SK-N-MC (cell line): ENCODE data around the gene KRTAP10-3.

Source experiments
- DNase-seq: peaks from one replicate; pipeline ENCODE4 v3.0.0-alpha.2; 2011; ENCODE audit warnings: low read depth, low spot score
- H3K27ac ChIP-seq: fragments of 200-600 bp; sonication (generic); 2 replicates; pipeline ENCODE4 v1.5.1; 2016; ENCODE audit warnings: mixed run types
- H3K36me3 ChIP-seq: fragments of 200-600 bp; sonication (generic); 2 replicates; pipeline ENCODE4 v1.6.1; 2017; ENCODE audit warnings: antibody characterized with exemption, low read length, mixed read lengths; ENCODE audit not compliant: insufficient read depth
- H3K4me3 ChIP-seq: fragments of 200-600 bp; sonication (generic); 2 replicates; pipeline ENCODE4 v1.5.1; 2016
- H3K9ac ChIP-seq: fragments of 200-600 bp; sonication (generic); 2 replicates; pipeline ENCODE4 v1.8.0; 2017; ENCODE audit warnings: mixed run types, mixed read lengths; ENCODE audit not compliant: insufficient read length
- H3K9me3 ChIP-seq: fragments of 200-600 bp; sonication (generic); 2 replicates; pipeline ENCODE4 v1.6.1; 2017; ENCODE audit warnings: low read depth, mild to moderate bottlenecking, antibody characterized with exemption, low read length, moderate library complexity, mixed read lengths
- EZH2 ChIP-seq: fragments of 200-600 bp; sonication (generic); IDR thresholded peaks from one replicate; pipeline ENCODE4 v1.6.1; 2017; ENCODE audit warnings: antibody characterized with exemption
- FOXP2 ChIP-seq: optimal IDR thresholded peaks from 2 replicates; pipeline ENCODE3; 2011; ENCODE audit warnings: mild to moderate bottlenecking, moderate library complexity; ENCODE audit not compliant: insufficient read depth; ENCODE audit errors: extremely low read length, control extremely low read depth
- POLR2AphosphoS5 ChIP-seq: IDR thresholded peaks from 2 replicates; pipeline ENCODE4 v1.6.1; 2012; ENCODE audit warnings: mild to moderate bottlenecking, low read depth, low read length, borderline replicate concordance

KRTAP10-3 gene

DNA sequence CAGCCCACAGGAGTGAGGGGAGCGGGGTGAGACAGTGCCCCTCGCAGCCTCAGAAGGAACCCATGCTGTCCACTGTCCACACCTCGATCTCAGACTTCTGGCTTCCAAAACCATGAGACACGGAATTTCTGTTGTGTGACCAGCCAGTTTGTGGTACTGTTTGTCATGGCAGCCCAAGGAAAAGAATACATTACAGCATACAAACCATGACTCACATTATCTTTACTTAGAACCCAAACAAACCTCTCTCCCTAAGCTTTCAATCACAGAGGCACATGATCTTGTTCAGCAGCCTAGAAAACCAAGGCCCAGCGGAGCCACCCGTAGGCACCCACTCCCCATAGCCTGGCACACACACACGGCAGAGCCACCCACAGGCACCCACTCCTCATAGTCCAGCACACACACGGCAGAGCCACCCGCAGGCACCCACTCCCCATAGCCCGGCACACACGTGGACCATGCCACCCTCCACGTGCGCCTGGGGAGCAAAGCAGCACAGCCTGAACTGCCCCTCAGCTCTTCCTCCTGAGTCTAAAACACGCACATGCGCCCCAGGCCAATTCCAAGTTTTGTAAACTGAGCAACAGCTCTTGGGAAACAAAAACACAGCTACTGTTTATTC lies 14.5 kb upstream of the KRTAP10-3 start:
- H3K27ac ChIP-seq, result no peak overlapping the region
- DNase-seq, result no peak

DNA sequence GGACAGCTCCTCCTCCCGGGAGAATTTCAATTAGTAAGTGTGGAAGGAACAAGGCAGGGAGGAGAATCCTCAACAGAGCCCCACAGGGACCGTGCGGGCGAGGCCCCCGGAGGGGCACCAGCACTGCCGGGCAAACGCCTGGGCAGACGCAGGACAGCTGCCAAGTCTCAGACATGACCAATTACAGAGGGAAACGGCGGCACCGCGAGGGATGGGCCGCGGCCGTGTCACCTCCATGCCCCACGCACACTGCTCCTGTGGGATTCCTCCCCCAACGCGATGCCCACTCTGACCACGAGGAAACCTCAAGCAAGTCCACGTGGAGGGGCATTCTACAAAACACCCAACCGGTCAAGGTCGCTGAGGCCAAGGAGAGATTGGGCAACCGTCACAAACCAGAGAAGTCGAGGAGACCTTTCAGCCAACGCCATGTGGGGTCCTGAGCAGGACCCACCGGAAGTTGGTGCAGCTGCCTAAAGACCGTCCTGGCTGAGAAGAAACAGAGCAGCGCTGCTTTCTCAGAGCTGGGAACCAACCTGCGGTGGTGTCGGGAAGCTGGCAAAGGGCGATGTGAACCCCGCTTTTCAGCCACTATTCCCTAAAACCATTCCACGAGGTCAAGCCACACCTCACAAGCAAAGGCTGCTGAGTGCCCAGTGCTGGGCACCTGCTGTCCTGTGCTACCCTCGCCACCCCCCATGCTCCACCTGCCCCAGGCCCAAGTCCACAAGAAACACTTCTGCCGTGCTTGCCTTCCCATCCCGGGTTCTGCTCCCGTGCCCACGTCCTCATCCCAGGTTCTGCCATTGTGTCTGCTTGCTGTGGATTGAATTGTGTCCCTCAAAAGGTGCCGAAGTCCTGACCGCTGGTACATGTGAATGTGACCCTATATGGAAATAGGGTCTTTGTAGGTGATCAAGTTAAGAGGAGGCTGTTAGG lies 13.5 kb upstream of the KRTAP10-3 start:
- Histone ChIP-seq H3K36me3 (peaks cover 7% of the 10 kb centered on the region; the same call in 1 of the 2 replicates), H3K27ac (no peak overlapping the region), H3K9me3 (no peaks in the 10 kb centered on the region), H3K9ac (no peak overlapping the region), H3K4me3 (no peak overlapping the region)
- no peak for DNase-seq
- no peak for TF ChIP-seq POLR2AphosphoS5
- no peak for TF ChIP-seq EZH2
- TF ChIP-seq FOXP2, result no peak

More for the DNA sequence above, 14.5 kb upstream of the KRTAP10-3 start:
- Histone ChIP-seq H3K9me3 (no peaks in the 10 kb centered on the region), H3K4me3 (no peak overlapping the region), H3K36me3 (no peaks in the 10 kb centered on the region; the same call in 1 of the 2 replicates), H3K9ac (no peak overlapping the region)
- TF ChIP-seq EZH2 (no peak), POLR2AphosphoS5 (no peak), FOXP2 (no peak)

DNA sequence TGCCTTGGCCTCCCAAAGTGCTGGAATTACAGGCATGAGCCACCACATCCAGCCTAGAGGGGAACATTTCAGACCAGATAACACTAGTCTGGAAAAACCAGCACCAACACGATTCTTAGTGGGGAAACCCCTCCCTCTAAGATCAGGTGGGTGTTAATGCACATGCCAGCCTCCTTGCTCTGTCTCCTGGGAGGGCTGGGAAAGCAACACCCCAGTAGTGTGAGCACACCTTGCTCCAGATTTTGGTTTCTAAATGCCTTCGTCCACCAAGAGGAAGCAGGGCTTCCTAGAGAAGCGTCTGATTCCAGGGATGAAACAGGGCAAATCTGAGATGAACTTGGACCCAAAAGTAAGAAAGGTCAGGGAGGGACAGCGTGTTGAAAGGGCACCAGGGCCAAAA lies 12.7 kb upstream of the KRTAP10-3 start:
- Histone ChIP-seq H3K9me3 (no peaks in the 10 kb centered on the region), H3K9ac (no peak overlapping the region), H3K36me3 (peaks cover 15% of the 10 kb centered on the region; the same call in 1 of the 2 replicates), H3K4me3 (no peak overlapping the region), H3K27ac (no peak overlapping the region)
- TF ChIP-seq POLR2AphosphoS5, result no peak
- no peak for TF ChIP-seq FOXP2
- TF ChIP-seq EZH2, result no peak
- no peak for DNase-seq

GRCh38 chr21:44569861-44570517 lies 11.4 kb upstream of the KRTAP10-3 start:
- H3K4me3 ChIP-seq, result no peak overlapping the region
- H3K27ac ChIP-seq, result no peak overlapping the region
- H3K9ac ChIP-seq, result no peak overlapping the region
- H3K36me3 ChIP-seq, result peaks cover 19% of the 10 kb centered on the region
- peaks cover 3% of the 10 kb centered on the region; the same call in 1 of the 2 replicates for H3K9me3 ChIP-seq
- DNase-seq, result no peak
- TF ChIP-seq POLR2AphosphoS5, result no peak
- TF ChIP-seq FOXP2, result no peak
- no peak for TF ChIP-seq EZH2

DNA sequence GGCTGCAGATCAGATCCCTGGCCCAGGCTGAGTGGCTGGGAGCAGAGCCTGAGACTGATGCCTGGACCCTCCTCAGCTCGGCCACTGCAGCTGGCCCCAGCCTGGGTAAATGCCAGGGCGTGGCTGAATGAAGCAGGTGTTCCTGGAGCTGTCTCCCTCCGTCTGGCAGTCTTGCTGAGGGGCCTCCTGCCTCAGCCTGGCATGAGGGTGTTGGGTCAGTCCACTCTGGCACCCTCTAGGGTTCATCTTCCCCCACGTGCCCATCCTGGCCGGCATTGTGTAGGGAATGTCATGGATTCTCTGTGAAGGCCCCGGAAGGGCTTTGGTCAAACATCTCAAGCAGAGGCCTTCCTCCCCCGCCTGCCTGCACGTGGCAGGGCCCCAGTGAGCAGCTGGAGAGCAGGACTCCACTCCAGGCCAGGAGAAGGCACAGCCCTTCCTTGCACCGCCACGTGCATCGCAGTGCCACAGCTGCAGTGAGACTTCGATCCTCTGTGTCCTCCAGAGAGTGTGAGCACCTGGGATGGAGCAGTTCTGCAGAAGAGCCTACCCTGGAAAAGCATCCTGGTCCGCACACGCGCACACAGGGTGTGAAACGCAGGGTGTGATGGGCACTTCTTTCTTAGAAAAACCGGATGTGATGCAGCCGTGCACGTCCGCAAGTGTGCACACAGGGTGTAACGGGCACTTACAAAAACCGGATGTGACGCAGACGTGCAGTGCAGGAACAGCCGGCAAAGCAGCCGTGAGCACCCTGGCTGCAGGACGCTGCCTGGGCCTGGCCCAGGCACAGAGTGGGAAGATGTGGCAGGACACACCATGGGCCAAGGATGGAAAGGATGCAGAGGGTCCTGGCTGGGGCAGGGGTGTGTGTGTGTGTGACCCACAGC lies 10.3 kb upstream of the KRTAP10-3 start:
- no peak overlapping the region for H3K27ac ChIP-seq
- H3K4me3 ChIP-seq, result no peak overlapping the region
- TF ChIP-seq EZH2, result no peak
- no peak for TF ChIP-seq POLR2AphosphoS5
- TF ChIP-seq FOXP2, result no peak
- H3K9ac ChIP-seq, result no peak overlapping the region
- H3K9me3 ChIP-seq, result peaks cover 5% of the 10 kb centered on the region; the same call in 1 of the 2 replicates
- no peak for DNase-seq
- peaks cover 25% of the 10 kb centered on the region for H3K36me3 ChIP-seq

DNA sequence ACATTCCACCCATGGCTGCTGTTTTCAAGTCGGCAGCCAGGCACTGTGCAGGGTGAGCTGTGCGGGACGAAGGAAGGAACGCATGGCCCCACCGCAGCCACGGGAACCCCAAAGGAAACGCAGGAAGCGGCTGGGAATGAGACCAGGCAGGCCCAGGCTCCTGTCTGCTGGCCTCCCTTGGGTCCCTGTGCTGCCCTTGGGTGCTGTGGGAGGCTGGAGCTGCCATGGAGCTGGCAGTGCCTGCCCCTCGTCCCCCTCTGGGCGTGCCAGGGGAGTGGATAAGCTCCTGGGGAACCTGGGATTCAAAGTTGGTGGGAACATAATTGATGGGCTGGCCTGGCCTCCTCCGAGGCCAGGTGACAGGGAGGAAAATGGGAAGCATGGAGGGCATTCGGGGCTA lies 9.7 kb upstream of the KRTAP10-3 start:
- Histone ChIP-seq H3K36me3 (peaks cover 32% of the 10 kb centered on the region), H3K9ac (no peak overlapping the region), H3K27ac (no peak overlapping the region), H3K9me3 (peaks cover 5% of the 10 kb centered on the region; the same call in 1 of the 2 replicates), H3K4me3 (no peak overlapping the region)
- no peak for DNase-seq
- no peak for TF ChIP-seq EZH2
- no peak for TF ChIP-seq FOXP2
- no peak for TF ChIP-seq POLR2AphosphoS5

DNA sequence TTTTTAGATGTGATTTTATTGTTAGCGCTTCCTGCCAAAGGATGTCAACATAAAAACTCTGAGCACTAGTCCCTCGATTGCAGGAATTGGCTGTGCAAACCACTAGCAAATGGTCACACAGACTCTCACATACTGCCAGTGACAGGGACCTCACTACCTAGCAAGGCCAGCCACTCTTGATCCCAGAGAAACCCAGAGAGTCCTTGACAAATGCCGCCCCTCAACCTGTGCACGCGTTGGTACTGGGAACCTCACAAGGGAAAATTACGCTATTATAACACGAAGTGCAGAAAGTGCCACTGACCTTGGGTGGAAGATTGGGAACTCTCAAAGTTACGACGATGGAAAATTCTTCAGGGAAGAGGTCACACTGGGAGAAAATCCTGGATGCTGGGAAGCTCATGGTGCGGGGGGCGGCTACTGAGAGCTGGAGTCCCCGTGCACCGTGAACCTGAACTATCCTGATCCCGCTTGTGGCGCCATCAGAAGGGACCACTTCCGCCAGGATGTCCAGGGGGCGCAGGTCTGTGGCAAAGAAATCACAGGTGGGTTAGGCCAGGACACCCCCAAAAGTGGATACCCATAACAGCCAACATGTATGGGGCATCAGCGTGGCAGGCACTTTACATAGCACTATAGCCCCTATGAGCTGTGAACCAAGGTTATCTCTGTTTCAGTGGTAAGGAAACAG lies 9.0 kb upstream of the KRTAP10-3 start:
- Histone ChIP-seq H3K4me3 (no peak overlapping the region), H3K9ac (no peak overlapping the region), H3K9me3 (peaks cover 6% of the 10 kb centered on the region; the same call in 1 of the 2 replicates), H3K36me3 (peaks cover 36% of the 10 kb centered on the region), H3K27ac (no peak overlapping the region)
- no peak for TF ChIP-seq FOXP2
- TF ChIP-seq POLR2AphosphoS5, result no peak
- TF ChIP-seq EZH2, result no peak
- no peak for DNase-seq
